Fibroblast of lung (primary cell): ENCODE results near the gene ZNF649.

Experiments
- EZH2 ChIP-seq: IDR thresholded peaks from 2 replicates; pipeline ENCODE4 v1.5.1; 2012; ENCODE audit warnings: low read length, control low read depth, mild to moderate bottlenecking; ENCODE audit errors: missing control alignments
- TF ChIP-seq, protein P1 (sequence below), 2 donors: IDR thresholded peaks in 1 of 2; conservative IDR thresholded peaks in 1 of 2; 1 replicate in 1 of 2; 2 replicates in 1 of 2; pipeline ENCODE4 v1.5.1; 2011 to 2012; ENCODE audit warnings: low read length in 2 of 2, control low read depth in 1 of 2, inconsistent platforms in 1 of 2, low read depth in 1 of 2, mild to moderate bottlenecking in 1 of 2

DNA sequence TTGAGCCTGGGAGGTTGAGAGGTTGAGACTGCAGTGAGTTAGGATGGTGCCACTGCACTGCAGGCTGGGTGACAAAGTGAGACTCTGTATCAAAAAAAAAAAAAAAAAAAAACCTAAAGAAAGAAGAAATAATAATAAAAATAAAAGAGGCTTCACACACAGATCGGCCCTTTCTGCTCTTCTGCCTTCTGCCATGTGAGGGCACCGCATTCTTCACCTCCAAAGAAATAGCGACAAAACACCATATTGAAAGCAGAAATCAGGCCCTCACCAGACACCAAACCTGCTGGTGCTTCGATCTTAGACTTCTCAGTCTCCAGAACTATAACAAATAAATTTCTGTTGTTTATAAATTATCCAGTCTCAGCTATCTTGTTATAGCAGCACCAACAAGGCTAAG lies 3.0 kb downstream of the ZNF649 start:
- TF ChIP-seq, protein P1, sequence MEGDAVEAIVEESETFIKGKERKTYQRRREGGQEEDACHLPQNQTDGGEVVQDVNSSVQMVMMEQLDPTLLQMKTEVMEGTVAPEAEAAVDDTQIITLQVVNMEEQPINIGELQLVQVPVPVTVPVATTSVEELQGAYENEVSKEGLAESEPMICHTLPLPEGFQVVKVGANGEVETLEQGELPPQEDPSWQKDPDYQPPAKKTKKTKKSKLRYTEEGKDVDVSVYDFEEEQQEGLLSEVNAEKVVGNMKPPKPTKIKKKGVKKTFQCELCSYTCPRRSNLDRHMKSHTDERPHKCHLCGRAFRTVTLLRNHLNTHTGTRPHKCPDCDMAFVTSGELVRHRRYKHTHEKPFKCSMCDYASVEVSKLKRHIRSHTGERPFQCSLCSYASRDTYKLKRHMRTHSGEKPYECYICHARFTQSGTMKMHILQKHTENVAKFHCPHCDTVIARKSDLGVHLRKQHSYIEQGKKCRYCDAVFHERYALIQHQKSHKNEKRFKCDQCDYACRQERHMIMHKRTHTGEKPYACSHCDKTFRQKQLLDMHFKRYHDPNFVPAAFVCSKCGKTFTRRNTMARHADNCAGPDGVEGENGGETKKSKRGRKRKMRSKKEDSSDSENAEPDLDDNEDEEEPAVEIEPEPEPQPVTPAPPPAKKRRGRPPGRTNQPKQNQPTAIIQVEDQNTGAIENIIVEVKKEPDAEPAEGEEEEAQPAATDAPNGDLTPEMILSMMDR (conservative IDR thresholded peaks at IDR 0.05 in 1 of 2, IDR thresholded peaks at IDR 0.05 in 1 of 2; ENCODE audit: low read depth in 1 of 2, low read length in 2 of 2), result no peak
- TF ChIP-seq EZH2, result no peak
